ENCODE measurements around the gene IL15RA. TPM values are rescaled to one million over a fixed set of nuclear protein-coding genes. Genes with fewer than 3 reads are reported as not detected.
A peak's percentile ranks its signal among the peaks of the same experiment; 100 is the strongest.

Gene IL15RA
- total and polyA plus RNA-seq, 7 donors = 7.9 to 13.1 (median 9.6) TPM

DNA sequence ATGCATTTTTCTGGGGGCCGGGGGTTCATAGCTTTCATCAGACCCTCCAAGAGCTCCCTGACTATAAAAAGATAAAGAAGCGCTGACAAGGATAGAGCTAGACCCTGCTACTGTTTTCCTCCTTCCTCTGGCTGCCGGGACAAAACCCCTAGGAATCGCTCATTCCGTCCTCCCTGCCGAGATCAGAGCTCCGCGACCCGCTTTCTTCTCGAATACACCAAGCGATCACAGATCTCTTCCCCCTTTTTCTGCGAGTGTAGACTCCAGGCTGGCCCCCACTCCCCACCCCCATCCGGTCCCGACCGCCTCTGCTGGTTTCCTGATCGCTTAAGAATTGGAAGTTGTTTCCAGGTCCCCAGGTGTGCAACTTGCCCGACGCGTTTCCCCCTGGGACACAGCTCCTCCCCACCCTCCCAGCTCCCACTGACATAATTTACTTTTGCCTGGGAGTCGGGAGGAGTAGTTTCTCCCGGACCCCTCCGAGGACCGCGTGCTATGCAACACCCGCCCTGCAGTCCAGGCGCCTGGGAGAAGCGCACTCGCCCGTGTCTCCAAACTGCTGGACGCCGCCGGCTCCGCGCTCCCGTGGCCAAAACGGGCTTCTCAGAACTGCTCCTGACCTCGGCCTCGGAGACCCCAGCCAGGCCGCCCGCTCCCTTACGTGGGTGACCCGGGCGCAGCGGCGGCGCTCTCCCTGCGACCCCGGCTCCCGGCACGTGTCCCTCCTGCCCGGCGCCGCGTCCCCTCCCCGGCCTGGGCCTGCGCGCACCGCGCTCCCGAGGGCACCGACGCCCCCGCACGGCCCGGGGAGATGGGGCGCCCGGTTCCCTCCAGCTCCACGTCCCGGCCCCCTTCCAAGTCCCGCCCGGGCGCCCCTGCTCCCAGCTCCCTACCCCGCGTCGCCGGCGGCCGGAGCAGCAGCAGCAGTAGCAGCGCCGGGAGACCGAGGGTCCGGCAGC lies 552 bp downstream of the IL15RA start:
- H3K27me3 ChIP-seq (ENCODE audit: insufficient read depth in 3 of 3, low read length in 2 of 3) = no peaks in the 10 kb centered on the region
- no peak for TF ChIP-seq CTCF (IDR thresholded peaks at IDR 0.05)
- no peaks in the 10 kb centered on the region for H3K9me3 ChIP-seq
- intact Hi-C loops (cut with DNase I) = loop anchor here (5.0 to 10.0 kb wide), 2 partner anchors 84 to 162 kb away; partner anchors contain the start of genes FBH1 (in 1 of the 2) and GDI2 (in 1 of the 2)
- H3K36me3 ChIP-seq (ENCODE audit: insufficient read depth in 1 of 2, low read depth in 1 of 2) = no peaks in the 10 kb centered on the region
- H3K27ac ChIP-seq = peak overlapping the region; percentile 93
- peak; percentile 60 to 79 for DNase-seq
- 1 to 3% (median 2%) methylated on average over 54 to 82 of the region's 82 CpGs for WGBS, 3 donors
- peak overlapping the region; percentile 89 for H3K4me3 ChIP-seq
- peaks cover 7% of the 10 kb centered on the region for H3K4me1 ChIP-seq
- ATAC-seq = peak; percentile 66 to 71 (median 70)

GRCh38 chr10:5975641-5976473 lies 1.5 kb downstream of the IL15RA start:
- H3K4me1 ChIP-seq = peaks cover 7% of the 10 kb centered on the region
- H3K9me3 ChIP-seq = no peaks in the 10 kb centered on the region
- TF ChIP-seq CTCF (IDR thresholded peaks at IDR 0.05) = no peak
- peak overlapping the region; percentile 89 for H3K4me3 ChIP-seq
- peak overlapping the region; percentile 93 for H3K27ac ChIP-seq
- DNase-seq = peak in 1 of 2 donors; percentile 46
- H3K27me3 ChIP-seq (ENCODE audit: insufficient read depth in 3 of 3, low read length in 2 of 3) = no peaks in the 10 kb centered on the region
- WGBS, 3 donors = 63 to 72% (median 64%) methylated on average over 20 of the region's 20 CpGs
- no peaks in the 10 kb centered on the region for H3K36me3 ChIP-seq (ENCODE audit: insufficient read depth in 1 of 2, low read depth in 1 of 2)
- peak; percentile 33 to 61 (median 49) for ATAC-seq
- intact Hi-C loops (cut with DNase I) = loop anchor here (5.0 to 10.0 kb wide), 2 partner anchors 84 to 161 kb away; partner anchors contain the start of genes FBH1 (in 1 of the 2) and GDI2 (in 1 of the 2)

DNA sequence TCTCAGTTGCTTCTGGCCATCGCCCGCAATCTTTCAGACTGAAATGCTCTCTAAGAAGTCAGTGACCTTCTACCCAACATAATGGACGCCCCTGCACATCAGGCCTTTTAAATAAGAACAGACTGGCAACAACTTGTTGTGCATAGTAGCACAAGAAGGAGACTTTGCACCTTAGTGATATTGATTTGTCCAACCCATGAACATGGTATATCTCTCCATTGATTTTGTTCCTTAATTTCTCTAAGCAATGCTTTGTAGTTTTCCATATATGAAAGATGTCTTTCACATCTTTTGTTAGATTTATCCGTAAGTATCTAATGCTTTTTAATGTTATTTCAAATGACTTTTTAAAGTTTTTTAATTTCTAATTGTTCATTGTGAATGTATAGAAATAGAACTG lies 4.3 kb downstream of the IL15RA start:
- H3K4me3 ChIP-seq = no peak overlapping the region
- H3K9me3 ChIP-seq = no peaks in the 10 kb centered on the region
- 74 to 96% (median 96%) methylated on average over 4 of the region's 4 CpGs for WGBS, 3 donors
- DNase-seq (no peak), ATAC-seq (no peak)
- no peaks in the 10 kb centered on the region for H3K27me3 ChIP-seq (ENCODE audit: insufficient read depth in 3 of 3, low read length in 2 of 3)
- no peak overlapping the region for H3K27ac ChIP-seq
- H3K36me3 ChIP-seq (ENCODE audit: insufficient read depth in 1 of 2, low read depth in 1 of 2) = no peaks in the 10 kb centered on the region
- intact Hi-C loops (cut with DNase I) = loop anchor here in 1 of 2 donors (10.0 kb wide), 1 partner anchor 158 kb away; the partner anchor contains the start of gene GDI2
- no peak for TF ChIP-seq CTCF (IDR thresholded peaks at IDR 0.05)
- H3K4me1 ChIP-seq = peaks cover 7% of the 10 kb centered on the region

DNA sequence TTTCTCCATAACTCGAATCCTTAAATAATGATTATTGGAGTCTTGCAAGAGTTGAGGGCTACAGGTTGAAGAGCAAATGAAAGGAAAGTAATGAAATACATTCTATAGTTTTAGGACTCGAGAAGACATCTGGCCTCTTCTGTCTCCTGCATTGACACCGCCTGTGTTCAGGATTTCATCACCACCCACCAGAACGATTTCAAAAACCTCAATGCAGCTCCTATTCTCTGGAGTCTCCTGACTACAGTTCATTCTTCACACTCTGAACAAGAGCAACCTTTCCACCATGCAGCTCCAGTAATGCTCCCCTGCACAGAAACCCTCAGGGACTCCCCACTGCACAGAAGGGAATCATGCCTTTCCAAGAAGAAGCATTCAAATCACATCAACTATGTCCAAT lies 5.5 kb downstream of the IL15RA start:
- no peak overlapping the region for H3K4me3 ChIP-seq
- no peaks in the 10 kb centered on the region for H3K27me3 ChIP-seq (ENCODE audit: insufficient read depth in 3 of 3, low read length in 2 of 3)
- H3K36me3 ChIP-seq (ENCODE audit: insufficient read depth in 1 of 2, low read depth in 1 of 2) = no peaks in the 10 kb centered on the region
- H3K27ac ChIP-seq = no peak overlapping the region
- DNase-seq (no peak), ATAC-seq (no peak)
- 55 to 64% (median 62%) methylated on average over 4 of the region's 4 CpGs for WGBS, 3 donors
- no peaks in the 10 kb centered on the region for H3K9me3 ChIP-seq
- intact Hi-C loops (cut with DNase I) = loop anchor here in 1 of 2 donors (10.0 kb wide), 1 partner anchor 157 kb away; the partner anchor contains the start of gene GDI2
- TF ChIP-seq CTCF (IDR thresholded peaks at IDR 0.05) = no peak
- H3K4me1 ChIP-seq = peaks cover 7% of the 10 kb centered on the region
